H9 (cell line): Measurements from ENCODE around the gene CEBPE. TPM values are rescaled to one million over a fixed set of nuclear protein-coding genes. Genes with fewer than 3 reads are reported as not detected.
A peak's percentile ranks its signal among the peaks of the same experiment; 100 is the strongest.

Experiments
- DNase-seq: peaks from one replicate; pipeline ENCODE4 v3.0.0-alpha.2; 2017
- H2AFZ ChIP-seq: one replicate; pipeline ENCODE4 v1.6.1; 2013; ENCODE audit warnings: mild to moderate bottlenecking, low read length, control low read depth, moderate library complexity
- H2AK5ac ChIP-seq: 2 replicates; pipeline ENCODE4 v1.6.1; 2013; ENCODE audit warnings: low read length, control low read depth, mixed read lengths; ENCODE audit not compliant: insufficient read length
- H2BK120ac ChIP-seq: one replicate; pipeline ENCODE4 v1.6.1; 2013; ENCODE audit warnings: low read depth, mild to moderate bottlenecking, low read length, control low read depth, inconsistent platforms; ENCODE audit not compliant: poor library complexity, severe bottlenecking
- H2BK12ac ChIP-seq: 2 replicates; pipeline ENCODE4 v1.6.1; 2013; ENCODE audit warnings: low read length, control low read depth, mixed read lengths, low read depth; ENCODE audit not compliant: insufficient read length
- H2BK15ac ChIP-seq: 2 replicates; pipeline ENCODE4 v1.6.1; 2013; ENCODE audit warnings: low read depth, low read length, control low read depth
- H2BK20ac ChIP-seq: one replicate; pipeline ENCODE4 v1.6.1; 2013; ENCODE audit warnings: low read depth, mild to moderate bottlenecking, low read length, control low read depth, inconsistent platforms; ENCODE audit not compliant: poor library complexity, severe bottlenecking
- H2BK5ac ChIP-seq: 2 replicates; pipeline ENCODE4 v1.6.1; 2013; ENCODE audit warnings: low read length, control low read depth, mixed read lengths; ENCODE audit not compliant: insufficient read length
- H3K14ac ChIP-seq: 2 replicates; pipeline ENCODE4 v1.6.1; 2013; ENCODE audit warnings: low read length, control low read depth; ENCODE audit not compliant: insufficient read depth
- H3K18ac ChIP-seq: 2 replicates; pipeline ENCODE4 v1.6.1; 2013; ENCODE audit warnings: low read depth, mild to moderate bottlenecking, mixed read lengths, low read length, control low read depth; ENCODE audit not compliant: insufficient read length
- H3K23ac ChIP-seq: 2 replicates; pipeline ENCODE4 v1.6.1; 2013; ENCODE audit warnings: low read length, control low read depth, mixed read lengths, low read depth; ENCODE audit not compliant: insufficient read length
- H3K23me2 ChIP-seq: 2 replicates; pipeline ENCODE4 v1.6.1; 2013; ENCODE audit warnings: low read depth, mild to moderate bottlenecking, mixed read lengths, low read length, control low read depth; ENCODE audit not compliant: insufficient read length, poor library complexity, severe bottlenecking
- H3K27ac ChIP-seq: 2 replicates; pipeline ENCODE4 v1.5.1; 2013; ENCODE audit warnings: low read length, control low read depth, mixed read lengths, low read depth; ENCODE audit not compliant: insufficient read length
- H3K27me3 ChIP-seq: 2 replicates; pipeline ENCODE4 v1.6.1; 2013; ENCODE audit warnings: low read length, control low read depth, inconsistent platforms; ENCODE audit not compliant: insufficient read depth
- H3K4ac ChIP-seq: 2 replicates; pipeline ENCODE4 v1.6.1; 2013; ENCODE audit warnings: low read depth, mild to moderate bottlenecking, control low read depth, inconsistent platforms, low read length, moderate library complexity
- H3K4me1 ChIP-seq: 2 replicates; pipeline ENCODE4 v1.6.1; 2013; ENCODE audit warnings: low read length, control low read depth, inconsistent platforms; ENCODE audit not compliant: insufficient read depth
- H3K4me2 ChIP-seq: 2 replicates; pipeline ENCODE4 v1.6.1; 2013; ENCODE audit warnings: low read length, control low read depth, mixed read lengths; ENCODE audit not compliant: insufficient read length, insufficient read depth
- H3K56ac ChIP-seq: 2 replicates; pipeline ENCODE4 v1.6.1; 2013; ENCODE audit warnings: low read depth, mild to moderate bottlenecking, mixed read lengths, low read length, control low read depth; ENCODE audit not compliant: insufficient read length
- H3K79me1 ChIP-seq: 2 replicates; pipeline ENCODE4 v1.6.1; 2013; ENCODE audit warnings: low read depth, mild to moderate bottlenecking, moderate library complexity, low read length, control low read depth, inconsistent platforms; ENCODE audit not compliant: insufficient read depth, poor library complexity, severe bottlenecking
- H3K79me2 ChIP-seq: 2 replicates; pipeline ENCODE4 v1.6.1; 2013; ENCODE audit warnings: low read length, control low read depth, inconsistent platforms; ENCODE audit not compliant: insufficient read depth
- H3K9ac ChIP-seq: 2 replicates; pipeline ENCODE4 v1.6.1; 2013; ENCODE audit warnings: low read length, control low read depth, mixed read lengths; ENCODE audit not compliant: insufficient read length; ENCODE audit errors: extremely low read depth
- H3K9me3 ChIP-seq: one replicate; pipeline ENCODE4 v1.6.1; 2013; ENCODE audit warnings: low read depth, low read length, inconsistent platforms; ENCODE audit not compliant: control insufficient read depth
- H3T11ph ChIP-seq: one replicate; pipeline ENCODE4 v1.6.1; 2013; ENCODE audit warnings: mild to moderate bottlenecking, low read length, control low read depth, inconsistent platforms
- H4K20me1 ChIP-seq: one replicate; pipeline ENCODE4 v1.6.1; 2013; ENCODE audit not compliant: control insufficient read depth, insufficient read length, insufficient read depth
- H4K5ac ChIP-seq: 2 replicates; pipeline ENCODE4 v1.6.1; 2013; ENCODE audit warnings: low read depth, mild to moderate bottlenecking, mixed read lengths, low read length, control low read depth; ENCODE audit not compliant: insufficient read length
- H4K8ac ChIP-seq: replicated peaks from 2 replicates; pipeline ENCODE4 v1.6.1; 2013; ENCODE audit warnings: low read length, control low read depth, mixed read lengths, low read depth; ENCODE audit not compliant: insufficient read length
- H4K91ac ChIP-seq: 2 replicates; pipeline ENCODE4 v1.6.1; 2013; ENCODE audit warnings: low read depth, mild to moderate bottlenecking, moderate library complexity, mixed read lengths, low read length, control low read depth; ENCODE audit not compliant: insufficient read length
- H3K27ac Mint-ChIP-seq, 3 experiments: 2 replicates in 2 of 3; 3 replicates in 1 of 3; pipeline ENCODE4 v1.8.0; 2020 to 2021; ENCODE audit warnings: mixed read lengths in 3 of 3, mild to moderate bottlenecking in 1 of 3, moderate library complexity in 1 of 3
- H3K27me3 Mint-ChIP-seq: 2 replicates; pipeline ENCODE4 v1.8.0; 2021; ENCODE audit warnings: low read depth, mild to moderate bottlenecking, moderate library complexity, mixed read lengths
- H3K36me3 Mint-ChIP-seq, 3 experiments: 2 replicates in 2 of 3; 3 replicates in 1 of 3; pipeline ENCODE4 v1.8.0; 2020 to 2021; ENCODE audit warnings: low read depth in 3 of 3, mixed read lengths in 3 of 3; ENCODE audit not compliant: insufficient read depth in 1 of 3
- H3K4me1 Mint-ChIP-seq, 2 experiments: 2 replicates each; pipeline ENCODE4 v1.8.0; 2020; ENCODE audit warnings: mixed read lengths in 2 of 2
- H3K4me3 Mint-ChIP-seq, 2 experiments: 2 replicates in 1 of 2; 3 replicates in 1 of 2; pipeline ENCODE4 v1.8.0; 2020 to 2021; ENCODE audit warnings: mild to moderate bottlenecking in 2 of 2, mixed read lengths in 2 of 2, moderate library complexity in 1 of 2
- H3K9me3 Mint-ChIP-seq, 2 experiments: 2 replicates in 1 of 2; 3 replicates in 1 of 2; pipeline ENCODE4 v1.8.0; 2020; ENCODE audit warnings: mild to moderate bottlenecking in 2 of 2, mixed read lengths in 2 of 2, moderate library complexity in 1 of 2
- WGBS: extraction: QIAGEN DNeasy Blood & Tissue Kit; methylation state at CpG from one replicate; pipeline ENCODE4 v1.1.7; 2013; ENCODE audit warnings: missing lambda C conversion rate, low lambda C conversion rate, mixed read lengths; ENCODE audit not compliant: insufficient read length; ENCODE audit errors: extremely low coverage; 5-methylcytosine and 5-hydroxymethylcytosine counted together
- total RNA-seq: library from RNA; stranded (reverse); gene quantifications from 2 replicates; pipeline ENCODE4 v1.2.1, GENCODE V29; 2021
- TF ChIP-seq, protein P1 (sequence below): fragments of 200-600 bp; sonication (generic); conservative IDR thresholded peaks from 3 replicates; pipeline ENCODE4 v1.8.0; 2021; ENCODE audit warnings: antibody characterized with exemption, mild to moderate bottlenecking

Gene CEBPE
- total RNA-seq, 1 experiment from 2014 or later: not detected

GRCh38 chr14:23158779-23159178 is 39.7 kb upstream of the CEBPE start:
- no peak overlapping the region for H3K4me3 Mint-ChIP-seq
- WGBS: no CpG with 5 or more reads among the region's 2 CpGs
- H3K4me2 ChIP-seq: no peak overlapping the region

More at GRCh38 chr14:23158779-23159178, 39.7 kb upstream of the CEBPE start:
- Histone ChIP-seq H2AFZ (no peak overlapping the region), H4K5ac (no peak overlapping the region), H3K23ac (no peak overlapping the region), H3K14ac (no peak overlapping the region), H4K20me1 (no peaks in the 10 kb centered on the region), H3K56ac (no peak overlapping the region), H2AK5ac (no peak overlapping the region), H3K79me2 (no peaks in the 10 kb centered on the region), H3T11ph (no peak overlapping the region), H3K27me3 (no peaks in the 10 kb centered on the region), H2BK5ac (no peak overlapping the region), H3K27ac (no peak overlapping the region), H3K4me1 (peaks cover 22% of the 10 kb centered on the region; the same call in 1 of the 2 replicates), H4K8ac (no peak overlapping the region), H4K91ac (no peak overlapping the region), H2BK12ac (no peak overlapping the region), H3K23me2 (peaks cover 4% of the 10 kb centered on the region), H3K9ac (no peak overlapping the region), H2BK20ac (no peak overlapping the region), H3K4ac (no peak overlapping the region), H3K79me1 (no peaks in the 10 kb centered on the region), H2BK120ac (no peak overlapping the region), H3K18ac (no peak overlapping the region), H2BK15ac (no peak overlapping the region), H3K9me3 (no peaks in the 10 kb centered on the region)
- H3K36me3 Mint-ChIP-seq: peaks cover 35 to 40% (median 37%) of the 10 kb centered on the region in 3 experiments
- no peaks in the 10 kb centered on the region for H3K9me3 Mint-ChIP-seq
- TF ChIP-seq, protein P1, sequence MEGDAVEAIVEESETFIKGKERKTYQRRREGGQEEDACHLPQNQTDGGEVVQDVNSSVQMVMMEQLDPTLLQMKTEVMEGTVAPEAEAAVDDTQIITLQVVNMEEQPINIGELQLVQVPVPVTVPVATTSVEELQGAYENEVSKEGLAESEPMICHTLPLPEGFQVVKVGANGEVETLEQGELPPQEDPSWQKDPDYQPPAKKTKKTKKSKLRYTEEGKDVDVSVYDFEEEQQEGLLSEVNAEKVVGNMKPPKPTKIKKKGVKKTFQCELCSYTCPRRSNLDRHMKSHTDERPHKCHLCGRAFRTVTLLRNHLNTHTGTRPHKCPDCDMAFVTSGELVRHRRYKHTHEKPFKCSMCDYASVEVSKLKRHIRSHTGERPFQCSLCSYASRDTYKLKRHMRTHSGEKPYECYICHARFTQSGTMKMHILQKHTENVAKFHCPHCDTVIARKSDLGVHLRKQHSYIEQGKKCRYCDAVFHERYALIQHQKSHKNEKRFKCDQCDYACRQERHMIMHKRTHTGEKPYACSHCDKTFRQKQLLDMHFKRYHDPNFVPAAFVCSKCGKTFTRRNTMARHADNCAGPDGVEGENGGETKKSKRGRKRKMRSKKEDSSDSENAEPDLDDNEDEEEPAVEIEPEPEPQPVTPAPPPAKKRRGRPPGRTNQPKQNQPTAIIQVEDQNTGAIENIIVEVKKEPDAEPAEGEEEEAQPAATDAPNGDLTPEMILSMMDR: no peak
- DNase-seq: no peak
- H3K4me1 Mint-ChIP-seq: peaks cover 58 to 73% of the 10 kb centered on the region in 2 experiments
- H3K27ac Mint-ChIP-seq: peak overlapping the region in 2 of 3 experiments; percentile 1 to 79; a peak in 3 of 7 replicates
- H3K27me3 Mint-ChIP-seq: no peaks in the 10 kb centered on the region
